ENCODE measurements around the gene TRIM62. TPM values are rescaled to one million over a fixed set of nuclear protein-coding genes. Genes with fewer than 3 reads are reported as not detected.

The TRIM62 gene
- total RNA-seq, 2 experiments from 2014 or later = 2.4 to 8.4 TPM

- H3K4me2 ChIP-seq (ENCODE audit: low read length) = no peak overlapping the region
- no peak for TF ChIP-seq EZH2phosphoT487 (IDR thresholded peaks at IDR 0.05; ENCODE audit: borderline replicate concordance, low read depth, low read length)
- TF ChIP-seq, protein P1, sequence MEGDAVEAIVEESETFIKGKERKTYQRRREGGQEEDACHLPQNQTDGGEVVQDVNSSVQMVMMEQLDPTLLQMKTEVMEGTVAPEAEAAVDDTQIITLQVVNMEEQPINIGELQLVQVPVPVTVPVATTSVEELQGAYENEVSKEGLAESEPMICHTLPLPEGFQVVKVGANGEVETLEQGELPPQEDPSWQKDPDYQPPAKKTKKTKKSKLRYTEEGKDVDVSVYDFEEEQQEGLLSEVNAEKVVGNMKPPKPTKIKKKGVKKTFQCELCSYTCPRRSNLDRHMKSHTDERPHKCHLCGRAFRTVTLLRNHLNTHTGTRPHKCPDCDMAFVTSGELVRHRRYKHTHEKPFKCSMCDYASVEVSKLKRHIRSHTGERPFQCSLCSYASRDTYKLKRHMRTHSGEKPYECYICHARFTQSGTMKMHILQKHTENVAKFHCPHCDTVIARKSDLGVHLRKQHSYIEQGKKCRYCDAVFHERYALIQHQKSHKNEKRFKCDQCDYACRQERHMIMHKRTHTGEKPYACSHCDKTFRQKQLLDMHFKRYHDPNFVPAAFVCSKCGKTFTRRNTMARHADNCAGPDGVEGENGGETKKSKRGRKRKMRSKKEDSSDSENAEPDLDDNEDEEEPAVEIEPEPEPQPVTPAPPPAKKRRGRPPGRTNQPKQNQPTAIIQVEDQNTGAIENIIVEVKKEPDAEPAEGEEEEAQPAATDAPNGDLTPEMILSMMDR (conservative IDR thresholded peaks at IDR 0.05; ENCODE audit: low read length) = no peak
- no peaks in the 10 kb centered on the region for H3K79me2 ChIP-seq (ENCODE audit: insufficient read depth, low read depth, low read length)
- no peak overlapping the region for H3K4me3 ChIP-seq (ENCODE audit: low read depth, low read length, poor library complexity, severe bottlenecking)
- DNase-seq (ENCODE audit: low spot score) = no peak
- no TSS peak for BruUV-seq (replicated peaks)
- no peaks in the 10 kb centered on the region for H4K20me1 ChIP-seq (ENCODE audit: insufficient read depth, low read length)
- intact Hi-C loops (cut with micrococcal nuclease; ENCODE audit: unreplicated experiment) = no loop called here
- no peaks in the 10 kb centered on the region for H3K36me3 ChIP-seq (ENCODE audit: insufficient read depth, low read length)
- ChIA-PET CTCF (ENCODE audit: unreplicated experiment) (no interaction called here), POLR2A (no interaction called here)
- H3K9me3 ChIP-seq (ENCODE audit: low read length) = no peaks in the 10 kb centered on the region
- H3K27ac ChIP-seq (ENCODE audit: low read depth, low read length, poor library complexity, severe bottlenecking) = no peak overlapping the region
- no peak overlapping the region for H2AFZ ChIP-seq (ENCODE audit: low read length)
- H3K9me2 ChIP-seq (ENCODE audit: insufficient read depth, low read length) = no peaks in the 10 kb centered on the region
- H3K4me1 ChIP-seq (ENCODE audit: insufficient read depth, low read length, poor library complexity, severe bottlenecking) = peaks cover 22% of the 10 kb centered on the region
These were observed 5.4 kb downstream of the TRIM62 start for GRCh38 chr1:33176362-33176850.

- ChIA-PET POLR2A (no interaction called here), CTCF (ENCODE audit: unreplicated experiment) (interaction anchor here (0.6 kb wide), 1 partner anchor 1358 kb away, joined by 3 read pairs; no protein-coding TSS in a partner anchor)
- no peaks in the 10 kb centered on the region for H3K79me2 ChIP-seq (ENCODE audit: insufficient read depth, low read depth, low read length)
- H3K4me2 ChIP-seq (ENCODE audit: low read length) = no peak overlapping the region
- H4K20me1 ChIP-seq (ENCODE audit: insufficient read depth, low read length) = no peaks in the 10 kb centered on the region
- H3K4me3 ChIP-seq (ENCODE audit: low read depth, low read length, poor library complexity, severe bottlenecking) = no peak overlapping the region
- no peak for DNase-seq (ENCODE audit: low spot score)
- H3K36me3 ChIP-seq (ENCODE audit: insufficient read depth, low read length) = no peaks in the 10 kb centered on the region
- no peak overlapping the region for H2AFZ ChIP-seq (ENCODE audit: low read length)
- no peak for TF ChIP-seq EZH2phosphoT487 (IDR thresholded peaks at IDR 0.05; ENCODE audit: borderline replicate concordance, low read depth, low read length)
- TF ChIP-seq, protein P1 (conservative IDR thresholded peaks at IDR 0.05; ENCODE audit: low read length) = no peak
- peaks cover 18% of the 10 kb centered on the region for H3K4me1 ChIP-seq (ENCODE audit: insufficient read depth, low read length, poor library complexity, severe bottlenecking)
- no peaks in the 10 kb centered on the region for H3K9me3 ChIP-seq (ENCODE audit: low read length)
- H3K9me2 ChIP-seq (ENCODE audit: insufficient read depth, low read length) = no peaks in the 10 kb centered on the region
- intact Hi-C loops (cut with micrococcal nuclease; ENCODE audit: unreplicated experiment) = no loop called here
- no peak overlapping the region for H3K27ac ChIP-seq (ENCODE audit: low read depth, low read length, poor library complexity, severe bottlenecking)
- no TSS peak for BruUV-seq (replicated peaks)
These were observed 6.0 kb downstream of the TRIM62 start for GRCh38 chr1:33175865-33176264.

DNA sequence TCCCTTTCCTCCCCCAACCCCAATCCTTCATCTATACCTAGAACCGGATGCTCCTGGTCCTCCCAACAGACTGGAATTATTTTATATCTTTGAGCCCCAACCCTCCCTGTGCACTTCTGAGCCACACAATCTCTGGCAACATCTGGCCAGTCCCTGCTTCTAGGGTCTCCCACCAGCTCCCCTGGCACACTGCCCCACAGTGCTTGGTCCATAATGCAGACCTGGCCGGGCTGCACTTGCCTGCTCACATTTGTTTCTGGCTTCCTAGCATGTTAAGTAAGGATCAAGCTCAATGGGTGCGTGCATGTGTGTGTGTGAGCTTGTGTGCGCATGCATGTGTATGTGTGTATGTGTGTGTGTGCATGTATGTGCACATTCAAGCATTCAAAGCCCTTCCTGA, 8.8 kb downstream of the TRIM62 start:
- H3K4me3 ChIP-seq (ENCODE audit: low read depth, low read length, poor library complexity, severe bottlenecking) = no peak overlapping the region
- H2AFZ ChIP-seq (ENCODE audit: low read length) = no peak overlapping the region
- ChIA-PET CTCF (ENCODE audit: unreplicated experiment) (no interaction called here), POLR2A (interaction anchor here (0.6 kb wide), 1 partner anchor 179 kb away, joined by 4 read pairs; no protein-coding TSS in a partner anchor)
- no peaks in the 10 kb centered on the region for H3K36me3 ChIP-seq (ENCODE audit: insufficient read depth, low read length)
- no peaks in the 10 kb centered on the region for H3K9me2 ChIP-seq (ENCODE audit: insufficient read depth, low read length)
- no peak for TF ChIP-seq EZH2phosphoT487 (IDR thresholded peaks at IDR 0.05; ENCODE audit: borderline replicate concordance, low read depth, low read length)
- TF ChIP-seq, protein P1 (conservative IDR thresholded peaks at IDR 0.05; ENCODE audit: low read length) = no peak
- BruUV-seq (replicated peaks) = no TSS peak
- H3K27ac ChIP-seq (ENCODE audit: low read depth, low read length, poor library complexity, severe bottlenecking) = no peak overlapping the region
- H3K4me2 ChIP-seq (ENCODE audit: low read length) = no peak overlapping the region
- peaks cover 11% of the 10 kb centered on the region for H3K4me1 ChIP-seq (ENCODE audit: insufficient read depth, low read length, poor library complexity, severe bottlenecking)
- H4K20me1 ChIP-seq (ENCODE audit: insufficient read depth, low read length) = no peaks in the 10 kb centered on the region
- H3K79me2 ChIP-seq (ENCODE audit: insufficient read depth, low read depth, low read length) = no peaks in the 10 kb centered on the region
- intact Hi-C loops (cut with micrococcal nuclease; ENCODE audit: unreplicated experiment) = no loop called here
- H3K9me3 ChIP-seq (ENCODE audit: low read length) = no peaks in the 10 kb centered on the region
- DNase-seq (ENCODE audit: low spot score) = no peak
